Erythroblast (primary cell): ENCODE results near the gene CHRNA4.

Experiments used
- DNase-seq, 2 experiments: peaks; one replicate each; lab custom pipeline; 2025; lab: John Stamatoyannopoulos, UW
- GATA1 ChIP-seq: IDR thresholded peaks from 2 replicates; pipeline ENCODE4 v1.6.1; 2011; ENCODE audit warnings: low read depth, mild to moderate bottlenecking, control low read depth, low read length, moderate library complexity
- POLR2A ChIP-seq: IDR thresholded peaks from 2 replicates; pipeline ENCODE4 v1.6.1; 2011; ENCODE audit warnings: mild to moderate bottlenecking, low read length

The CHRNA4 gene

DNA sequence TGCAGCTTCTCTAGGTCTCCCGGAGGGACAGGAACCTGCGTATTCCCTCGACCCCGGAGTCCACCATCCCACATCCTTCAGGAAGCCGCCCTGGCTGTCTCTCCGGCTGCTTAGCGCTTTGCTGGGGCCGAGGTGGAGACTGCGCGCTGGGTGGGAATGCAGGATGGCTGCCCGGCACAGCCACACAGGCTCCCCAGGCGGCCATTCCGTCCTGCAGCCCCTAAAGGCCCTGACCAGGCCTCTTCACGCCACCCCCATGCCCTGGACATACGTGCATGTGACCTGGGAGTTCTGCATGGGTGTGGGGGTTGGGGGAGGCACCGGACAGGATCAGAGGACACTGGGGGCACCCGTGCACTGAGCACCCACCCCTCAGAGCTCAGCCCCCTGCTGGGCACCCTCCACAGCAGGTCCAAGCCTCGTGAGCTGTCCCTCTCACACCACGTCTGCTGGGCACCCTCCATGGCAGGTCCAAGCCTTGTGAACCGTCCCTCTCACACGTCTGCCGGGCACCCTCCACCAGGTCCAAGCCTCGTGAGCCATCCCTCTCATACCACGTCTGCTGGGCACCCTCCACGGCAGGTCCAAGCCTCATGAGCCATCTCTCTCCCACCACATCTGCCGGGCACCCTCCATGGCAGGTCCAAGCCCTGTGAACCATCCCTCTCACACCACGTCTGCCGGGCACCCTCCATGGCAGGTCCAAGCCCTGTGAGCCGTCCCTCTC lies 40.4 kb upstream of the CHRNA4 start:
- TF ChIP-seq POLR2A (no peak), GATA1 (no peak)
- no peak for DNase-seq

DNA sequence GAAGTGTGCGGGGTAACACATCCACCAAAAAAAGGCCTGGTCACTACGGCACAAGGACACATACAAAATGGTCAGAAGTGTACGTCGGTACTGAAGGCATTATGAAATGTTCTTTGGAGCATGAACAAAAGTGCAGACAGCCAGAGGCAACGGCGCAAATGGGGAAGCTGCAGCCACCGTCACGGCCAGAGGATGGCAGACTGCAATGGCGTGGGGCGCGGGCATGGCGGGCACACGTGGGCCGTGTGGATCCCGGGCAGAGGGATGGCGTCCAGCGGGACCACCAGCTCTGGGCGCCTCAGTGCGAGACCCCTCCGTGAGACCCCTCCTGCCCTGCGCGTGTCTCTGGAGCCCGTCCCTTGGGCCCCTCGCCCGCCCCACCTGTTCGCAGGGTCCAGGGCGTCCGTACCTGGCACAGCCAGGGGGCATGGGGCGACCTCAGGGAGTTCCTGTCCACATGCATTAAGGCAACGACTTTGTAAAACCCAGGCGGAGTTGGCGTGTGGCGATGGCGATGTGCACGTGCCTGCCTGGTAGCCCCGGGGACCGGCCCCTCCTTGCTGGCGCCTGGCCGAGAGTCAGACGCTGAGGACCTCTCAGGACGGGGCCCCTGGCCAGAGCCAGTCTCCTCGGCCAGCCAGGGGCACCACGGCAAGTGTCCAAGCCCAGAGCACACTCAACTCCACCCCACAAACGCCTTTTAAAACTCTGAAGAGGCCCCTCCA lies 39.5 kb upstream of the CHRNA4 start:
- TF ChIP-seq GATA1 (no peak), POLR2A (no peak)

DNA sequence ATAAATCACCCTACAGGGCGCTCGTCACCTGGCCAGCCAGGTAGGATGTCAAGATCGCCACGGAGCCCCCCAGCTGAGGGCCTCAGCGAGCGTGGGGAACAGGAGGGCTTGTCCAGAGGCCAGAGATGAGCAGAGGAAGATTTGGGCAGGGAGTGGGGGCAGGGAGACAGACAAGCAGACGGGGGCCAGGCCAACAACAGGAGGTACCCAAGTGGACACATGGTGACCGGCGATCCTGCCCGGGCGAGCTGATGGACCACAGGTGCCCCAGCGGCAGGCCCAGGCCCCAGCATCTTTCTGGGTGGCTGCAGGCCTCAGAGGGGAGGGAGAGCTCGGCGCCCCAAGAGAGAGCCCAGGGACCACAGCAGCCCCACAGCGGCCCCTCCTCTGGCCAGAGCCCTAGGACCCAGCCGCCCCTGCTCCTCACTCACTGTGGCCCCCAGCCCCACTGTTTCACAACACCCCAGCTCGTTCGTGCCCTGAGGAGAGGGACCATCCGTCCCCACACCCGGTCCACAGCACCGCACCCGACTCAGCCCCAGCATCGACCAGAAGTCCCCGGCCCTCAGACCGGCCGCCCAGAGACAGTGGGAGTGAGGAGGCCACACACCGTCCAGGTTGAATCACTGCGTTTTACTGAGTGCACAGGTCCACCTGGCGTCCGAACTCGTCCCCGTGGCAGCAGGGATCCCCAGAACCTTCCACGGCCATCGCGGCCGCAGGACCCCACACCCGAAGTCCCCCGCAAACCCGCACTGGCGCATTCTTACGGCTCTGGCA lies 38.6 kb upstream of the CHRNA4 start:
- TF ChIP-seq POLR2A (no peak), GATA1 (no peak)

More for the DNA sequence above, 39.5 kb upstream of the CHRNA4 start:
- no peak for DNase-seq

DNA sequence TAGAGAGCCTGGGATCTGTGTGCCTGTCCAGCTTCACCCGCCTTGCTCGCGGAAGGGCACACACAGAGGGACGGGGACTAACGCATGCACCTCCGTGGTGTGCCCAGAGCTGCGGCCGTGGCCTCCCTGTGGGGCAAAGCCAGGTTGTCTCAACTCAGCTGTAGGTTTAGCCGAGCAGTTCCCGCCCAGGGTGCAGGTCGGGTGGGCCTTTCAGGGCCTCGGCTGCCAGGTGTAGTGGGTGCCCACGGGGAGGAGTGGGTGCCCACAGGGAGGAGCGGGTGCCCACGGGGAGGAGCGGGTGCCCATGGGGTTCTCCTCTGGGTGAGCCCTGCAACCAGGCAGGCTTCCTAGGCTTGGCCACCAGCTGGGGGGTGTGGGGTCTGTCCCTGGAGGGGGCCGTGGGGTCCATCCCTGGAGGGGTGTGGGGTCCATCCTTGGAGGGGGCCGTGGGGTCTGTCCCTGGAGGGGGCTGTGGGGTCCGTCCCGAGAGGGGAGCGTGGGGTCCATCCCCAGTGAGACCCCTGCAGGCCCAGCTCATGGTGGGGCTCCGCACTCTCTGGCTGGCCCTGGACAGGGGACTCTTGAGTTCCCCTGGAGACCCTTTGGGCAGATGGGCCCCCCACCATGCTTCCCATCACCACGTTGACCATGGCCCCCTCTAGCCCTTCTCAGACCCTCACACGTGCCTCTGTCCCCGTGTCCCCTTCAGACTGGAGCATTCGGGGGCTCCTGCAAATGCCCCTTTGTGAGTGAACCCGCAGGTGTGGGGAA lies 37.8 kb upstream of the CHRNA4 start:
- no peak for TF ChIP-seq GATA1
- no peak for TF ChIP-seq POLR2A
- DNase-seq: no peak

More for the DNA sequence above, 38.6 kb upstream of the CHRNA4 start:
- no peak for DNase-seq

DNA sequence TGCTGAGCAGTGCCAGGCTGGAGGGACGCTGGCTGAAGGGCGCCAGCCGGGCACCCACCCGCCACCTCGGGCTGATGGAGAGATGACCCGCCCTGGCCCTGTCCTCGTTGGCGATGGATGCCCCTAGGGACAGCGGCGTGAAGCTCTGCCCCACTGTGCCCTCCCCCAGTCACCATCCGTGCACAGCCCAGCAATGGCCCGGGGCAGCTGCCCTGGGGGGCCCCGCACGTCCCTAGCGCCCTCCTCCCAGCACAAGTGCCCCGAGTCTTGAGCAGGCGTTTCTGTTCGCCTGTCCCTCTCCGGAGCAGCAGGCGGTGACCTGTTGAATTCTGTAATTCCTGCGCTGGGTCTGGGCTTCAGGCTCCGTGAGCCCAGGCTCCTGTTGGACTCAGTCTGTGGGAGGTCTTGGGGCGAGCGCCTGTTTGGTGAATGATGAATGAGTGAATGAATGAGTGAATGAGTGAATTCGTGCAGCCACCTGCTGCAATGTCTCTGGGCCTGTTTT lies 36.8 kb upstream of the CHRNA4 start:
- DNase-seq: no peak
- TF ChIP-seq POLR2A (no peak), GATA1 (no peak)

DNA sequence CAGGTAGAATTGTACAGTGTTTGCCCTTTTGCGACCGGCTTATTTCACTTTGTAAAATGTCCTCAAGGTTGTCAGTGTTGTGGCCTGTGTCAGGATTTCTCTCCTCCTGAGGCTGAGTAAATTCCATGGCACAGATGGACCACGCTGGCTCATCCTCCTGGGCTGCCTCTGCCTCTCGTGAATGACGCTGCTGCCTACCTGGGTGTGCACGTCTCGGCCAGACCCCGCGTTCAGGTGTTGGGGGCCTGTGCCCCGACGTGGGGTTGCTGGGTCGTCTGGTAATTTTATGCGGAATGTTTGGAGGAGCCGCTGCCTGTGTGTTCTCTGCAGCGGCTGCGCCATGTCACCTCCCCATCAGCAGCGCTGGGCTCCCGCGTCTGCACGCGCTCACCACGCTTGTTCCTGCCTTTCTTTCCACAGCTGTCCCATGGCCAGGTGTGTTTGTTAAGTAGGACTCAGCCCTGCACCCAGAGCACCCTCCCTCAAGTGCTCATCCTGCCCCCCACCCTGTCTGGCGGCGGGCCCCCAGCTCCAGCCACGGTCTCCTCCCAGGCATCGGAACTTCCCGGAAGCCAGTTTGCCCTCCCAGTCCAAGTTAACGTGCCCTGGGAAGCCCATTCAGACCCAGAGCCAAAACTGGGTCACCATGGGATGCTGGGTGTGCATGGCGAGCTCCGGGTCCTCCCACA lies 36.1 kb upstream of the CHRNA4 start:
- TF ChIP-seq POLR2A (no peak), GATA1 (no peak)
- DNase-seq: no peak

DNA sequence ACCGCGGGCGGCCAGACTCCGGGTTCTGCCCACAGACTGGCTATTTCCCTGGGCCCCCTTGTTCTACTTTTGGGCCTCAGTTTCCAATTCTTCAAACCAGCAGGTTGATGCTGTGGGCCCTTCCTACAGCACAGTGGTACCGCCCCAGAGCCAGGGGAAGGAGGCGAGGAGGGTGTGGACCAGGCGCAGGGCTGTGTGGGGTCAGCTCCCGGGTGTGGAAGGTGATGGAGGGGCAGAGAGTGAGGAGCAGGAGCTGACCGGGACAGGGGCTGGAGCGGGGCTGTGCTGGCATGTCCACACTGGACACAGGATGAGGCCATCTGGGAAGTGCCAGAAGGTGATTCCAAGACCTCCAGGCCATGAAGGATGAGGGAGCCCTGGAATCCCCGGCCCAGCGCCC lies 35.2 kb upstream of the CHRNA4 start:
- no peak for TF ChIP-seq GATA1
- no peak for TF ChIP-seq POLR2A
- no peak for DNase-seq

DNA sequence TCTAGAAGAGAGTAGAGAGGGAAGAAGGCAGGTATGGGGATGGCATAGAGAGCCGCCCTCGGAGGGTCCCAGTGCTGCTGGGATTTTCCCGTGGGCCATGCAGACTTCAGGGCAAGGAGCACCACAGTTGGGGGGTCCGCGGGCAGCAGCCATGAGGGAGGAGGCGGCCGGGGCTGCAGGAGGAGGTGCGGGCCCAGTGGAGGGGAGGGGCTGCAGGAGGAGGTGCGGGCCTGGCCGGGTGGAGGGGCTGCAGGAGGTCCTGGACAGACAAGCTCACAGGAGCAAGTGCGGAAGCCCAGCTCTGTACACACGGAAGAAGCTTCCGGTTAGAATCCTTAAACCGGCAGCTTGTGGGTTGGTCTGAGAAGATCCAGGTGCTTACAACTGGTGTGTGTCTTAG lies 34.6 kb upstream of the CHRNA4 start:
- TF ChIP-seq GATA1 (no peak), POLR2A (no peak)
- DNase-seq: no peak

DNA sequence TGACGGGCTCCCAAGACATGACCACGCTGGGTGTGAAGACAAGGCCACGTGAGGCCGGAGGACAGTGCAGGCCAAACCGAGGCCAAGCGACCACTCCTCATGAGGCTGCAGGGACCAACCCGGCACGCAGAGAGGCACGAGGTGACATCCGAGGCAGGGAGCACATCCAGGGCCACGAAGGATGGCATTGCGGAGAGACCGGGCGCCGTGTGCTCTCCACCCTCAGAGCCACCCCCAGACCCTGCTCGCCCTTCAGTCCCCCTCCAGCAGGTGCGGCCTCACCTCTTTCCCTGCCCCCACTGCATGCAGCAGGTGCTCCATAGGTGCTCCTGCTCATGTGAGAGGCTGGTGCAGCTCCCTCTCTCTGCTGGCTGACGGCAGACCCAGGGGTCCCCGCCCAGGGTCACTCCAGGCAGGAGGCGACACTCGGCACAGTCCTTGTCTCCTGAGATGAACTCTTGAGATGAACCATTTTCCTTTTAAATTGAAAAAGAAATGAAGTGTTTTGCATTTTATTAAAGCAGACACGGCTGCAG lies 33.8 kb upstream of the CHRNA4 start:
- TF ChIP-seq GATA1 (no peak), POLR2A (no peak)
- DNase-seq: no peak

DNA sequence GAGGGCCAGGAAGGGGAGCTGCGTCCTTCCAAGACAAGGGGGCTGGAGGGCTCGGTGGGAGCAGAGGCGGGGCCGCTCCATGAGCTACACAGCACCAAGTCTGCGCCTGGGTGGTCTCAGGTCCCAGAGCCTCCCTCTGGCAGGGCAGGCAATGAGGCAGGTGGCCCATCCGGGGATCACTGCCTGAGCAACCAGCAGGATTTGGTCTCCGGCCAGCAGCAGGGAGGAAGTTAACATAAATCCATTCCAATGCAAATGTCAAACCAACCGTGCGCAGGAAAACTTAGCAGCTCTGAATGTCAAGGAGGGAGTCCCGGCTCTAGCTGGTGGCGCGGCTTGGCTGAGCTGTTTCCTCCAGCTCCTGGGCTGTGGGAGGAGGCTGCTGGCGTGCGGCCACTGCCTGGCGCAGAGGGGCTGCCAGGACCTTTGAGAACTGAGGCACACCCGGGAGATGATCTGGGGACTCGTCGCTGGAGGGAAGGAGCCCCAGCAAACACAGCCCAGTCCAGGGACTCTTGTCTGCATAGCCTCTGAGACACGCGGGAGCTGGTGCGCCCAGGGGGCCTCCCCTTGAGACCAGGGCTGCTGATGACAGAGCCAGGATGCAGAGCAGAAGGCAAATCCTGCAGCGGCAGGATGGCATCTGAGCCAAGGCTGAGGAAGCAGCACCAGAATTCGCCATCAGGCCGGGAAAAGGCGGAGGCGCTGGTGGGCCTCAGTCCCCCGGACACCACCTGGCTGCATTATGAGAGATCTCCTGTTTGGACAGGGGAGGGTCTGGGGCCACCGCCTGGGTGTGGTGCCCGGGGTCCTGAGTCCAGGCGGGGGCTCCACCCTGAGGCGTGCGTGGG lies 33.1 kb upstream of the CHRNA4 start:
- no peak for DNase-seq
- TF ChIP-seq GATA1: no peak
- TF ChIP-seq POLR2A: no peak

DNA sequence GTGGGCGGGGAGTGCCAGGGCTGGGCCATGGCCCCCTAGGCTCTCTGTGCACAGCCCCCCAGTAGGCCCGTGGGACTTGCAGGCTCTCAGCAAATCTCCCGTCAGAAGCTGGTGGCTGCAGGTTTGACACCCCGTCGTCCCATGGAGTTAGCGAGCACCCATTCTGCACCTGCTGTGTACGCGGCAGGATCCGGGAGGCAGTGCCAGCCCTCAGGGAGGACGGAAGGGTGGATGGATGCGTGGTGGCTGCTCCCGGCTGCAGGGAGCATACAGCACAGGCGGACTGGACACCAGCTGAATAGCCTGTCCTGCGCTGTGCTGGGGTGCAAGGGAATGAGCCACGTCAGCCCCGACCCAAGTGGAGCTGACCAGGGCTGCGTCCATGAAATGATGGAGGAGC lies 32.4 kb upstream of the CHRNA4 start:
- no peak for TF ChIP-seq POLR2A
- no peak for TF ChIP-seq GATA1

More for the DNA sequence above, 32.4 kb upstream of the CHRNA4 start:
- no peak for DNase-seq
